H7 (cell line): Measurements from ENCODE around the gene IGFBPL1. TPM values are rescaled to one million over a fixed set of nuclear protein-coding genes. Genes with fewer than 3 reads are reported as not detected.

Experiments
- DNase-seq: peaks from one replicate; pipeline ENCODE4 v3.0.0; 2012
- H3K27me3 ChIP-seq: 2 replicates; pipeline ENCODE4 v1.6.0; 2011; ENCODE audit warnings: mild to moderate bottlenecking, low read length; ENCODE audit not compliant: control insufficient read depth, insufficient read depth
- H3K36me3 ChIP-seq: replicated peaks from 2 replicates; pipeline ENCODE4 v1.5.1; 2011; ENCODE audit warnings: low read length; ENCODE audit not compliant: control insufficient read depth, insufficient read depth
- H3K4me3 ChIP-seq: 2 replicates; pipeline ENCODE4 v1.5.1; 2011; ENCODE audit warnings: low read depth, mild to moderate bottlenecking, control low read depth, low read length, moderate library complexity; ENCODE audit not compliant: insufficient read depth
- total RNA-seq: library from RNA; depleted of rRNA; stranded (reverse); fragments of >200 nt; shearing (Covaris generic); gene quantifications from 2 replicates; pipeline ENCODE4 v1.2.3, GENCODE V29; 2014

IGFBPL1 gene
- total RNA-seq, 1 experiment from 2014 or later: 86.4 TPM

GRCh38 chr9:38439291-38439915 is 15.1 kb upstream of the IGFBPL1 start:
- no peak for DNase-seq

GRCh38 chr9:38437193-38437823 is 13.1 kb upstream of the IGFBPL1 start:
- Histone ChIP-seq H3K4me3 (no peak overlapping the region), H3K27me3 (no peaks in the 10 kb centered on the region), H3K36me3 (no peaks in the 10 kb centered on the region)
- DNase-seq: no peak

More at GRCh38 chr9:38439291-38439915, 15.1 kb upstream of the IGFBPL1 start:
- Histone ChIP-seq H3K4me3 (no peak overlapping the region), H3K27me3 (no peaks in the 10 kb centered on the region), H3K36me3 (no peaks in the 10 kb centered on the region)

GRCh38 chr9:38436708-38437107 is 12.5 kb upstream of the IGFBPL1 start:
- no peak overlapping the region for H3K4me3 ChIP-seq
- no peaks in the 10 kb centered on the region for H3K36me3 ChIP-seq
- no peak for DNase-seq
- no peaks in the 10 kb centered on the region for H3K27me3 ChIP-seq

- no peak for DNase-seq
- H3K27me3 ChIP-seq: no peaks in the 10 kb centered on the region
- no peaks in the 10 kb centered on the region for H3K36me3 ChIP-seq
- no peak overlapping the region for H3K4me3 ChIP-seq
Measured at GRCh38 chr9:38435521-38435920, 11.3 kb upstream of the IGFBPL1 start.

GRCh38 chr9:38434853-38435252 is 10.6 kb upstream of the IGFBPL1 start:
- H3K36me3 ChIP-seq: no peaks in the 10 kb centered on the region
- no peak overlapping the region for H3K4me3 ChIP-seq
- no peak for DNase-seq
- H3K27me3 ChIP-seq: no peaks in the 10 kb centered on the region

GRCh38 chr9:38434365-38434764 is 10.1 kb upstream of the IGFBPL1 start:
- H3K4me3 ChIP-seq: no peak overlapping the region
- no peak for DNase-seq
- no peaks in the 10 kb centered on the region for H3K27me3 ChIP-seq
- no peaks in the 10 kb centered on the region for H3K36me3 ChIP-seq

- no peak for DNase-seq
- no peaks in the 10 kb centered on the region for H3K27me3 ChIP-seq
- no peaks in the 10 kb centered on the region for H3K36me3 ChIP-seq
- no peak overlapping the region for H3K4me3 ChIP-seq
Measured at GRCh38 chr9:38432922-38433510, 8.8 kb upstream of the IGFBPL1 start.

- no peak for DNase-seq
- no peak overlapping the region for H3K4me3 ChIP-seq
Measured at GRCh38 chr9:38431116-38431515, 6.9 kb upstream of the IGFBPL1 start.

GRCh38 chr9:38428062-38428461 is 3.8 kb upstream of the IGFBPL1 start:
- no peak for DNase-seq
- no peak overlapping the region for H3K4me3 ChIP-seq
- H3K27me3 ChIP-seq: peaks cover 31% of the 10 kb centered on the region
- no peaks in the 10 kb centered on the region for H3K36me3 ChIP-seq

More at GRCh38 chr9:38431116-38431515, 6.9 kb upstream of the IGFBPL1 start:
- Histone ChIP-seq H3K36me3 (no peaks in the 10 kb centered on the region), H3K27me3 (peaks cover 6% of the 10 kb centered on the region; the same call in 1 of the 2 replicates)

GRCh38 chr9:38424918-38425317 is 664 bp upstream of the IGFBPL1 start:
- no peak for DNase-seq
- Histone ChIP-seq H3K36me3 (no peaks in the 10 kb centered on the region), H3K27me3 (peaks cover 33% of the 10 kb centered on the region), H3K4me3 (no peak overlapping the region)

- peak; percentile 68 for DNase-seq
- no peaks in the 10 kb centered on the region for H3K36me3 ChIP-seq
- peak overlapping the region; percentile 51 for H3K4me3 ChIP-seq
- peaks cover 33% of the 10 kb centered on the region for H3K27me3 ChIP-seq
Measured at GRCh38 chr9:38423273-38423972, 831 bp downstream of the IGFBPL1 start.

- Histone ChIP-seq H3K27me3 (peaks cover 33% of the 10 kb centered on the region), H3K36me3 (no peaks in the 10 kb centered on the region), H3K4me3 (no peak overlapping the region)
- no peak for DNase-seq
Measured at GRCh38 chr9:38422555-38423260, 1.5 kb downstream of the IGFBPL1 start.

GRCh38 chr9:38421498-38422211 is 2.6 kb downstream of the IGFBPL1 start:
- Histone ChIP-seq H3K36me3 (no peaks in the 10 kb centered on the region), H3K4me3 (no peak overlapping the region), H3K27me3 (peaks cover 31% of the 10 kb centered on the region)
- peak; percentile 80 for DNase-seq

- no peaks in the 10 kb centered on the region for H3K36me3 ChIP-seq
- DNase-seq: peak; percentile 54
- H3K27me3 ChIP-seq: peaks cover 11% of the 10 kb centered on the region
- H3K4me3 ChIP-seq: no peak overlapping the region
Measured at GRCh38 chr9:38419181-38419580, 5.1 kb downstream of the IGFBPL1 start.
